Right lobe of liver (tissue), 6 donors: ENCODE data around the gene CLMP. TPM values are rescaled to one million over a fixed set of nuclear protein-coding genes. Genes with fewer than 3 reads are reported as not detected.

Source experiments
- ATAC-seq, 4 donors: fragments of 200-7000 bp; cut with Tn5 transposase; one replicate each; pipeline ENCODE4 v1.9.1; 2020; ENCODE audit warnings: mild to moderate bottlenecking in 4 of 4, moderate library complexity in 4 of 4
- DNase-seq, 3 donors: peaks; one replicate each; pipeline ENCODE4 v3.0.0-alpha.2; 2020
- H3K27ac ChIP-seq, 3 donors: fragments of 200-600 bp; one replicate each; pipeline ENCODE4 v1.8.0; 2022
- H3K27me3 ChIP-seq, 2 donors: fragments of 200-600 bp; one replicate each; pipeline ENCODE4 v1.8.0; 2022
- H3K36me3 ChIP-seq, 4 donors: fragments of 200-600 bp; sonication (generic) in 1 of 4; one replicate each; pipeline versions ENCODE4 v1.5.1 to v1.8.0; 2017 to 2022; ENCODE audit warnings: control low read depth in 1 of 4
- H3K4me1 ChIP-seq, 4 donors: fragments of 200-600 bp; sonication (generic) in 1 of 4; one replicate each; pipeline versions ENCODE4 v1.5.1 to v1.8.0; 2017 to 2022; ENCODE audit warnings: control low read depth in 1 of 4
- H3K4me3 ChIP-seq, 3 donors: fragments of 200-600 bp; one replicate each; pipeline ENCODE4 v1.8.0; 2022
- H3K9me3 ChIP-seq, 4 donors: fragments of 200-600 bp; sonication (generic) in 1 of 4; one replicate each; pipeline versions ENCODE4 v1.5.1 to v1.8.0; 2017 to 2022; ENCODE audit warnings: control low read depth in 1 of 4
- CTCF ChIP-seq, 4 donors: fragments of 200-600 bp in 3 of 4; fragments of 450-650 bp in 1 of 4; IDR thresholded peaks; one replicate each; pipeline versions ENCODE4 v1.5.1 to v1.8.0; 2016 to 2022; ENCODE audit warnings: antibody characterized with exemption in 4 of 4, mild to moderate bottlenecking in 2 of 4
- POLR2A ChIP-seq: fragments of 450-650 bp; IDR thresholded peaks from one replicate; pipeline ENCODE4 v1.6.1; 2017; ENCODE audit warnings: antibody characterized with exemption, mild to moderate bottlenecking
- WGBS: methylation state at CpG from one replicate; pipeline ENCODE4 v1.1.6; 2018; ENCODE audit warnings: low coverage, low lambda C conversion rate; ENCODE audit not compliant: insufficient coverage; ENCODE audit errors: missing lambda C conversion rate; 5-methylcytosine and 5-hydroxymethylcytosine counted together
- intact Hi-C, 2 donors: fragments of 100-400 bp; cut with DNase I; formaldehyde crosslinking; loops; one replicate each; pipeline versions ENCODE4 v1.11.2 to v1.14.1; 2022
- long read RNA-seq: library from polyadenylated mRNA; unstranded; transcript quantifications from one replicate; pipeline ENCODE4 v2.0.0, GENCODE V29; 2019
- total RNA-seq, 6 experiments: library from RNA; depleted of rRNA in 2 of 6; stranded (reverse); fragments of >200 nt in 2 of 6; fragmentation: NEBNext Ultra II Directional in 3 of 6; extraction: Animal tissue kit (Norgen Biotek cat#: 25700) in 3 of 6; gene quantifications; one replicate each; pipeline versions ENCODE4 v1.1.0 to v1.2.4, GENCODE V29; 2016 to 2023
- donor health status: DM: no; HTN: yes; CAD: no.
- donor health status: DM: no; HTN: no; CAD: no.
- donor health status: DM: no; HTN: no; CAD: no.
- donor health status: DM: no; HTN: yes; CAD: no.
- donor health status: DM: no; HTN: yes; CAD: no.

The CLMP gene
- total RNA-seq, result 1 to 10 TPM in 1 of 6 experiments, under 1 TPM in 5; 0.17 to 1.2 (median 0.51) TPM
- long read RNA-seq, result 0 reads

- H3K36me3 ChIP-seq, result no peaks in the 10 kb centered on the region
- no peaks in the 10 kb centered on the region for H3K9me3 ChIP-seq
- peak in 1 of 4 donors; percentile 22 for ATAC-seq
- intact Hi-C loops, result no loop called here
- H3K27ac ChIP-seq, result no peak within 1 kb of the TSS
- DNase-seq, result no peak
- H3K4me3 ChIP-seq, result no peak within 1 kb of the TSS
- peaks cover 0 to 16% of the 10 kb centered on the region in 2 donors for H3K27me3 ChIP-seq
- WGBS, result 4% methylated on average over 33 of the region's 53 CpGs
- no peaks in the 10 kb centered on the region for H3K4me1 ChIP-seq
- TF ChIP-seq POLR2A, result no peak
- no peak for TF ChIP-seq CTCF (IDR thresholded peaks at IDR 0.05)
Measured at GRCh38 chr11:123195188-123196059, at the start of gene CLMP. Gene CLMP, minus strand, starts transcription at chr11:123195248. Its CDS starts 308 bp downstream, at chr11:123194940.

GRCh38 chr11:123241874-123242543 is 47.0 kb upstream of the CLMP start:
- 50% methylated on average over 11 of the region's 11 CpGs for WGBS
- Histone ChIP-seq H3K4me1 (no peaks in the 10 kb centered on the region), H3K36me3 (no peaks in the 10 kb centered on the region), H3K4me3 (no peak overlapping the region), H3K9me3 (no peaks in the 10 kb centered on the region), H3K27ac (no peak overlapping the region), H3K27me3 (no peaks in the 10 kb centered on the region)
- intact Hi-C loops, result no loop called here
- TF ChIP-seq POLR2A, result no peak
- no peak for TF ChIP-seq CTCF (IDR thresholded peaks at IDR 0.05)
- peak in 3 of 4 donors; percentile 48 to 78 (median 68) for ATAC-seq
- DNase-seq, result no peak

- no peak for ATAC-seq
- DNase-seq, result no peak
- H3K4me1 ChIP-seq, result no peaks in the 10 kb centered on the region
- no peak overlapping the region for H3K4me3 ChIP-seq
- TF ChIP-seq POLR2A (no peak), CTCF (IDR thresholded peaks at IDR 0.05) (no peak)
- H3K27me3 ChIP-seq, result no peaks in the 10 kb centered on the region
- H3K27ac ChIP-seq, result no peak overlapping the region
- WGBS, result 92% methylated on average over 1 of the region's 1 CpG
- no peaks in the 10 kb centered on the region for H3K9me3 ChIP-seq
- intact Hi-C loops, result no loop called here
- no peaks in the 10 kb centered on the region for H3K36me3 ChIP-seq
Measured at GRCh38 chr11:123241294-123241693, 46.2 kb upstream of the CLMP start.

- Histone ChIP-seq H3K36me3 (no peaks in the 10 kb centered on the region), H3K9me3 (no peaks in the 10 kb centered on the region), H3K27me3 (no peaks in the 10 kb centered on the region), H3K27ac (no peak overlapping the region), H3K4me1 (no peaks in the 10 kb centered on the region), H3K4me3 (no peak overlapping the region)
- 81% methylated on average over 13 of the region's 15 CpGs for WGBS
- intact Hi-C loops, result no loop called here
- no peak for ATAC-seq
- TF ChIP-seq CTCF (IDR thresholded peaks at IDR 0.05), result no peak
- TF ChIP-seq POLR2A, result no peak
- no peak for DNase-seq
Measured at GRCh38 chr11:123239191-123240150, 44.4 kb upstream of the CLMP start.
